WTC11 (cell line): ENCODE data around the gene HSPA12A. TPM values are rescaled to one million over a fixed set of nuclear protein-coding genes. Genes with fewer than 3 reads are reported as not detected.
A peak's percentile ranks its signal among the peaks of the same experiment; 100 is the strongest.

Source experiments
- ATAC-seq: fragments of 200-7000 bp; cut with Tn5 transposase; 2 replicates; pipeline ENCODE4 v1.10.0; 2021; ENCODE audit warnings: mild to moderate bottlenecking, moderate library complexity
- CTCF ChIA-PET: fragments of 300-600 bp; sonication (Branson Sonifier 250); formaldehyde crosslinking; loops from one replicate; lab custom pipeline; 2021; ENCODE audit warnings: antibody characterized with exemption; lab: Charles Lee
- POLR2A ChIA-PET: fragments of 350-600 bp; sonication (Branson Sonifier 250); formaldehyde crosslinking; loops from one replicate; lab custom pipeline; 2021; ENCODE audit warnings: antibody characterized with exemption; lab: Charles Lee
- DNase-seq: peaks from one replicate; pipeline ENCODE4 v3.0.0; 2021; ENCODE audit warnings: low spot score
- H3K27ac Mint-ChIP-seq: 2 replicates; pipeline ENCODE4 v1.8.0; 2021; ENCODE audit warnings: mixed read lengths
- H3K27me3 Mint-ChIP-seq: 2 replicates; pipeline ENCODE4 v1.8.0; 2021; ENCODE audit warnings: low read depth, mild to moderate bottlenecking, moderate library complexity, mixed read lengths
- H3K36me3 Mint-ChIP-seq: 2 replicates; pipeline ENCODE4 v1.8.0; 2021; ENCODE audit warnings: mixed read lengths
- H3K4me1 Mint-ChIP-seq: 2 replicates; pipeline ENCODE4 v1.8.0; 2022; ENCODE audit warnings: mixed read lengths
- H3K4me3 Mint-ChIP-seq: 2 replicates; pipeline ENCODE4 v1.8.0; 2021; ENCODE audit warnings: mild to moderate bottlenecking, moderate library complexity, mixed read lengths
- H3K9me3 Mint-ChIP-seq: 2 replicates; pipeline ENCODE4 v1.8.0; 2021; ENCODE audit warnings: mixed read lengths
- CREM ChIP-seq: sonication (generic); formaldehyde crosslinking; IDR thresholded peaks from 2 replicates; pipeline ENCODE4 v1.8.1; 2022; ENCODE audit warnings: mild to moderate bottlenecking, missing genetic modification reagents, moderate library complexity
- ESRRA ChIP-seq: sonication (generic); formaldehyde crosslinking; IDR thresholded peaks from 2 replicates; pipeline ENCODE4 v1.8.1; 2022; ENCODE audit warnings: mild to moderate bottlenecking, missing genetic modification reagents, borderline replicate concordance
- ETV6 ChIP-seq: sonication (generic); formaldehyde crosslinking; IDR thresholded peaks from 2 replicates; pipeline ENCODE4 v1.8.1; 2022; ENCODE audit warnings: mild to moderate bottlenecking, missing genetic modification reagents
- FOXJ3 ChIP-seq: sonication (generic); formaldehyde crosslinking; IDR thresholded peaks from 2 replicates; pipeline ENCODE4 v1.9.0; 2021; ENCODE audit warnings: missing genetic modification reagents, mild to moderate bottlenecking, borderline replicate concordance
- HMGA2 ChIP-seq: fragments of 250-450 bp; sonication (Bioruptor Pico); IDR thresholded peaks from 2 replicates; pipeline ENCODE4 v1.4.0; 2021; ENCODE audit warnings: mild to moderate bottlenecking, moderate library complexity
- NFE2L1 ChIP-seq: sonication (generic); formaldehyde crosslinking; IDR thresholded peaks from 2 replicates; pipeline ENCODE4 v1.8.1; 2023; ENCODE audit warnings: missing genetic modification reagents
- NR2C2 ChIP-seq: sonication (generic); formaldehyde crosslinking; IDR thresholded peaks from 2 replicates; pipeline ENCODE4 v1.8.0; 2022; ENCODE audit warnings: mild to moderate bottlenecking, missing genetic modification reagents
- RORB ChIP-seq: fragments of 250-450 bp; sonication (Bioruptor Pico); IDR thresholded peaks from 2 replicates; pipeline ENCODE4 v1.9.0; 2021; ENCODE audit warnings: mild to moderate bottlenecking
- SMAD3 ChIP-seq: sonication (generic); formaldehyde crosslinking; IDR thresholded peaks from 2 replicates; pipeline ENCODE4 v1.8.0; 2022; ENCODE audit warnings: missing genetic modification reagents, mild to moderate bottlenecking, borderline replicate concordance
- ZNF138 ChIP-seq: sonication (generic); formaldehyde crosslinking; conservative IDR thresholded peaks from 2 replicates; pipeline ENCODE4 v1.8.1; 2022; ENCODE audit warnings: mild to moderate bottlenecking, moderate library complexity, missing genetic modification reagents
- ZNF416 ChIP-seq: fragments of 250-450 bp; sonication (Bioruptor Pico); IDR thresholded peaks from 2 replicates; pipeline ENCODE4 v1.9.0; 2021; ENCODE audit warnings: mild to moderate bottlenecking, inconsistent platforms
- total RNA-seq: library from RNA; stranded (reverse); gene quantifications from 3 replicates; pipeline ENCODE4 v1.2.3, GENCODE V29; 2021
- TF ChIP-seq, protein P1 (sequence below): sonication (generic); formaldehyde crosslinking; IDR thresholded peaks from 2 replicates; pipeline ENCODE4 v1.8.1; 2023; ENCODE audit warnings: mild to moderate bottlenecking, missing genetic modification reagents
- TF ChIP-seq, protein P2 (sequence below): sonication (generic); formaldehyde crosslinking; IDR thresholded peaks from 2 replicates; pipeline ENCODE4 v1.8.1; 2023; ENCODE audit warnings: mild to moderate bottlenecking, missing genetic modification reagents, moderate library complexity
- TF ChIP-seq, protein P3 (sequence below): sonication (generic); formaldehyde crosslinking; conservative IDR thresholded peaks from 2 replicates; pipeline ENCODE4 v1.8.1; 2022; ENCODE audit warnings: mild to moderate bottlenecking, missing genetic modification reagents
- TF ChIP-seq, protein P4 (sequence below): fragments of 250-450 bp; sonication (Bioruptor Pico); IDR thresholded peaks from 2 replicates; pipeline ENCODE4 v2.1.2; 2022; ENCODE audit warnings: mild to moderate bottlenecking, moderate library complexity
- TF ChIP-seq, protein P5 (sequence below): sonication (generic); formaldehyde crosslinking; IDR thresholded peaks from 2 replicates; pipeline ENCODE4 v1.8.0; 2022; ENCODE audit warnings: mild to moderate bottlenecking, missing genetic modification reagents
- TF ChIP-seq, protein P6 (sequence below): fragments of 250-450 bp; sonication (Bioruptor Pico); IDR thresholded peaks from 2 replicates; pipeline ENCODE4 v1.8.0; 2021; ENCODE audit warnings: mild to moderate bottlenecking
- TF ChIP-seq, protein P7 (sequence below): fragments of 250-450 bp; sonication (Bioruptor Pico); IDR thresholded peaks from 2 replicates; pipeline ENCODE4 v1.9.0; 2021; ENCODE audit warnings: mild to moderate bottlenecking, borderline replicate concordance
- TF ChIP-seq, protein P8 (sequence below): sonication (generic); formaldehyde crosslinking; IDR thresholded peaks from 2 replicates; pipeline ENCODE4 v1.8.1; 2022; ENCODE audit warnings: mild to moderate bottlenecking, missing genetic modification reagents, moderate library complexity, borderline replicate concordance

The HSPA12A gene
- total RNA-seq, 1 experiment from 2014 or later = 7.2 TPM

DNA sequence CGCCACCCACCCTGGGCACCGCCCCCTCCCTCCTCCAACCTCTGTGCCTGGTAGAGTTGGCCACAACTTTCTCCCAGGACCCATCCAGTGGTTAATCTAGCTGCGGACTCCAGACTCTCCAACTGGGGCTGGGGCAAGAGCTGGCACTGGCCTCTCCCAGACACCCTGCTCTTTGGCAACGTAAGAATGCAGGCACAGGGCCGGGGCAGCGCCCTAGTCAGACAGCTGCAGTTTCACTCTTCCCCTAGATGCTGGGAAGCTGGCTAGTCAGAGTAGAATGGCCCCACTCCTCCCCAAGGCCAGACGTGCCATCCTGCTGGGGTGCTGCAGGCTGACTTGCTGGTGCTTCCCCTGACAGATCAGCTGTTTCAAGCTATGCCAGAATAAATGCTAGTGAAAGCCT, 22.1 kb downstream of the HSPA12A start:
- TF ChIP-seq ZNF138 (no peak), CREM (CRISPR knock-in tag) (no peak), NR2C2 (CRISPR knock-in tag) (no peak), ZNF416 (CRISPR knock-in tag) (no peak), HMGA2 (no peak), SMAD3 (CRISPR knock-in tag) (no peak), ESRRA (CRISPR knock-in tag) (no peak), NFE2L1 (CRISPR knock-in tag) (no peak), FOXJ3 (no peak), RORB (CRISPR knock-in tag) (no peak), ETV6 (CRISPR knock-in tag) (no peak)
- TF ChIP-seq, protein P1, sequence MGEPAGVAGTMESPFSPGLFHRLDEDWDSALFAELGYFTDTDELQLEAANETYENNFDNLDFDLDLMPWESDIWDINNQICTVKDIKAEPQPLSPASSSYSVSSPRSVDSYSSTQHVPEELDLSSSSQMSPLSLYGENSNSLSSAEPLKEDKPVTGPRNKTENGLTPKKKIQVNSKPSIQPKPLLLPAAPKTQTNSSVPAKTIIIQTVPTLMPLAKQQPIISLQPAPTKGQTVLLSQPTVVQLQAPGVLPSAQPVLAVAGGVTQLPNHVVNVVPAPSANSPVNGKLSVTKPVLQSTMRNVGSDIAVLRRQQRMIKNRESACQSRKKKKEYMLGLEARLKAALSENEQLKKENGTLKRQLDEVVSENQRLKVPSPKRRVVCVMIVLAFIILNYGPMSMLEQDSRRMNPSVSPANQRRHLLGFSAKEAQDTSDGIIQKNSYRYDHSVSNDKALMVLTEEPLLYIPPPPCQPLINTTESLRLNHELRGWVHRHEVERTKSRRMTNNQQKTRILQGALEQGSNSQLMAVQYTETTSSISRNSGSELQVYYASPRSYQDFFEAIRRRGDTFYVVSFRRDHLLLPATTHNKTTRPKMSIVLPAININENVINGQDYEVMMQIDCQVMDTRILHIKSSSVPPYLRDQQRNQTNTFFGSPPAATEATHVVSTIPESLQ (CRISPR knock-in tag) = no peak
- TF ChIP-seq, protein P2, sequence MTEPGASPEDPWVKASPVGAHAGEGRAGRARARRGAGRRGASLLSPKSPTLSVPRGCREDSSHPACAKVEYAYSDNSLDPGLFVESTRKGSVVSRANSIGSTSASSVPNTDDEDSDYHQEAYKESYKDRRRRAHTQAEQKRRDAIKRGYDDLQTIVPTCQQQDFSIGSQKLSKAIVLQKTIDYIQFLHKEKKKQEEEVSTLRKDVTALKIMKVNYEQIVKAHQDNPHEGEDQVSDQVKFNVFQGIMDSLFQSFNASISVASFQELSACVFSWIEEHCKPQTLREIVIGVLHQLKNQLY (CRISPR knock-in tag) = no peak
- TF ChIP-seq, protein P3, sequence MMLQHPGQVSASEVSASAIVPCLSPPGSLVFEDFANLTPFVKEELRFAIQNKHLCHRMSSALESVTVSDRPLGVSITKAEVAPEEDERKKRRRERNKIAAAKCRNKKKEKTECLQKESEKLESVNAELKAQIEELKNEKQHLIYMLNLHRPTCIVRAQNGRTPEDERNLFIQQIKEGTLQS (CRISPR knock-in tag) = no peak
- TF ChIP-seq, protein P4, sequence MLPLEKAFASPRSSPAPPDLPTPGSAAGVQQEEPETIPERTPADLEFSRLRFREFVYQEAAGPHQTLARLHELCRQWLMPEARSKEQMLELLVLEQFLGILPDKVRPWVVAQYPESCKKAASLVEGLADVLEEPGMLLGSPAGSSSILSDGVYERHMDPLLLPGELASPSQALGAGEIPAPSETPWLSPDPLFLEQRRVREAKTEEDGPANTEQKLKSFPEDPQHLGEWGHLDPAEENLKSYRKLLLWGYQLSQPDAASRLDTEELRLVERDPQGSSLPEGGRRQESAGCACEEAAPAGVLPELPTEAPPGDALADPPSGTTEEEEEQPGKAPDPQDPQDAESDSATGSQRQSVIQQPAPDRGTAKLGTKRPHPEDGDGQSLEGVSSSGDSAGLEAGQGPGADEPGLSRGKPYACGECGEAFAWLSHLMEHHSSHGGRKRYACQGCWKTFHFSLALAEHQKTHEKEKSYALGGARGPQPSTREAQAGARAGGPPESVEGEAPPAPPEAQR (CRISPR knock-in tag) = no peak
- TF ChIP-seq, protein P5, sequence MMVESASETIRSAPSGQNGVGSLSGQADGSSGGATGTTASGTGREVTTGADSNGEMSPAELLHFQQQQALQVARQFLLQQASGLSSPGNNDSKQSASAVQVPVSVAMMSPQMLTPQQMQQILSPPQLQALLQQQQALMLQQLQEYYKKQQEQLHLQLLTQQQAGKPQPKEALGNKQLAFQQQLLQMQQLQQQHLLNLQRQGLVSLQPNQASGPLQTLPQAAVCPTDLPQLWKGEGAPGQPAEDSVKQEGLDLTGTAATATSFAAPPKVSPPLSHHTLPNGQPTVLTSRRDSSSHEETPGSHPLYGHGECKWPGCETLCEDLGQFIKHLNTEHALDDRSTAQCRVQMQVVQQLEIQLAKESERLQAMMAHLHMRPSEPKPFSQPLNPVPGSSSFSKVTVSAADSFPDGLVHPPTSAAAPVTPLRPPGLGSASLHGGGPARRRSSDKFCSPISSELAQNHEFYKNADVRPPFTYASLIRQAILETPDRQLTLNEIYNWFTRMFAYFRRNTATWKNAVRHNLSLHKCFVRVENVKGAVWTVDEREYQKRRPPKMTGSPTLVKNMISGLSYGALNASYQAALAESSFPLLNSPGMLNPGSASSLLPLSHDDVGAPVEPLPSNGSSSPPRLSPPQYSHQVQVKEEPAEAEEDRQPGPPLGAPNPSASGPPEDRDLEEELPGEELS (CRISPR knock-in tag) = no peak
- TF ChIP-seq, protein P6, sequence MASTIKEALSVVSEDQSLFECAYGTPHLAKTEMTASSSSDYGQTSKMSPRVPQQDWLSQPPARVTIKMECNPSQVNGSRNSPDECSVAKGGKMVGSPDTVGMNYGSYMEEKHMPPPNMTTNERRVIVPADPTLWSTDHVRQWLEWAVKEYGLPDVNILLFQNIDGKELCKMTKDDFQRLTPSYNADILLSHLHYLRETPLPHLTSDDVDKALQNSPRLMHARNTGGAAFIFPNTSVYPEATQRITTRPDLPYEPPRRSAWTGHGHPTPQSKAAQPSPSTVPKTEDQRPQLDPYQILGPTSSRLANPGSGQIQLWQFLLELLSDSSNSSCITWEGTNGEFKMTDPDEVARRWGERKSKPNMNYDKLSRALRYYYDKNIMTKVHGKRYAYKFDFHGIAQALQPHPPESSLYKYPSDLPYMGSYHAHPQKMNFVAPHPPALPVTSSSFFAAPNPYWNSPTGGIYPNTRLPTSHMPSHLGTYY (CRISPR knock-in tag) = no peak
- TF ChIP-seq, protein P7, sequence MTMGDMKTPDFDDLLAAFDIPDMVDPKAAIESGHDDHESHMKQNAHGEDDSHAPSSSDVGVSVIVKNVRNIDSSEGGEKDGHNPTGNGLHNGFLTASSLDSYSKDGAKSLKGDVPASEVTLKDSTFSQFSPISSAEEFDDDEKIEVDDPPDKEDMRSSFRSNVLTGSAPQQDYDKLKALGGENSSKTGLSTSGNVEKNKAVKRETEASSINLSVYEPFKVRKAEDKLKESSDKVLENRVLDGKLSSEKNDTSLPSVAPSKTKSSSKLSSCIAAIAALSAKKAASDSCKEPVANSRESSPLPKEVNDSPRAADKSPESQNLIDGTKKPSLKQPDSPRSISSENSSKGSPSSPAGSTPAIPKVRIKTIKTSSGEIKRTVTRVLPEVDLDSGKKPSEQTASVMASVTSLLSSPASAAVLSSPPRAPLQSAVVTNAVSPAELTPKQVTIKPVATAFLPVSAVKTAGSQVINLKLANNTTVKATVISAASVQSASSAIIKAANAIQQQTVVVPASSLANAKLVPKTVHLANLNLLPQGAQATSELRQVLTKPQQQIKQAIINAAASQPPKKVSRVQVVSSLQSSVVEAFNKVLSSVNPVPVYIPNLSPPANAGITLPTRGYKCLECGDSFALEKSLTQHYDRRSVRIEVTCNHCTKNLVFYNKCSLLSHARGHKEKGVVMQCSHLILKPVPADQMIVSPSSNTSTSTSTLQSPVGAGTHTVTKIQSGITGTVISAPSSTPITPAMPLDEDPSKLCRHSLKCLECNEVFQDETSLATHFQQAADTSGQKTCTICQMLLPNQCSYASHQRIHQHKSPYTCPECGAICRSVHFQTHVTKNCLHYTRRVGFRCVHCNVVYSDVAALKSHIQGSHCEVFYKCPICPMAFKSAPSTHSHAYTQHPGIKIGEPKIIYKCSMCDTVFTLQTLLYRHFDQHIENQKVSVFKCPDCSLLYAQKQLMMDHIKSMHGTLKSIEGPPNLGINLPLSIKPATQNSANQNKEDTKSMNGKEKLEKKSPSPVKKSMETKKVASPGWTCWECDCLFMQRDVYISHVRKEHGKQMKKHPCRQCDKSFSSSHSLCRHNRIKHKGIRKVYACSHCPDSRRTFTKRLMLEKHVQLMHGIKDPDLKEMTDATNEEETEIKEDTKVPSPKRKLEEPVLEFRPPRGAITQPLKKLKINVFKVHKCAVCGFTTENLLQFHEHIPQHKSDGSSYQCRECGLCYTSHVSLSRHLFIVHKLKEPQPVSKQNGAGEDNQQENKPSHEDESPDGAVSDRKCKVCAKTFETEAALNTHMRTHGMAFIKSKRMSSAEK (CRISPR knock-in tag) = no peak
- TF ChIP-seq, protein P8, sequence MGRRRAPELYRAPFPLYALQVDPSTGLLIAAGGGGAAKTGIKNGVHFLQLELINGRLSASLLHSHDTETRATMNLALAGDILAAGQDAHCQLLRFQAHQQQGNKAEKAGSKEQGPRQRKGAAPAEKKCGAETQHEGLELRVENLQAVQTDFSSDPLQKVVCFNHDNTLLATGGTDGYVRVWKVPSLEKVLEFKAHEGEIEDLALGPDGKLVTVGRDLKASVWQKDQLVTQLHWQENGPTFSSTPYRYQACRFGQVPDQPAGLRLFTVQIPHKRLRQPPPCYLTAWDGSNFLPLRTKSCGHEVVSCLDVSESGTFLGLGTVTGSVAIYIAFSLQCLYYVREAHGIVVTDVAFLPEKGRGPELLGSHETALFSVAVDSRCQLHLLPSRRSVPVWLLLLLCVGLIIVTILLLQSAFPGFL (CRISPR knock-in tag) = no peak
- ATAC-seq = peak; percentile 14; the same call in 1 of the 2 replicates
- Mint-ChIP-seq H3K9me3 (no peaks in the 10 kb centered on the region), H3K27me3 (no peaks in the 10 kb centered on the region), H3K36me3 (no peaks in the 10 kb centered on the region), H3K4me3 (no peak overlapping the region), H3K4me1 (peaks cover 19% of the 10 kb centered on the region), H3K27ac (no peak overlapping the region)
- POLR2A ChIA-PET = no interaction called here
- DNase-seq = no peak
- CTCF ChIA-PET = interaction anchor here (0.6 to 1.3 kb wide), 3 partner anchors 14 to 31 kb away, joined by 3 to 5 read pairs (median 3); no protein-coding TSS in a partner anchor
